IPS-18a (cell line): ENCODE measurements around the gene TMEFF1.
"Not testable (repeated sequence)": the region's sequence is repeated elsewhere in the genome, so short reads cannot be mapped to it uniquely, and the experiment has no call there.

Experiments used
- H3K27ac ChIP-seq: one replicate; pipeline ENCODE4 v1.5.1; 2013; ENCODE audit warnings: low read length
- H3K27me3 ChIP-seq: one replicate; pipeline ENCODE4 v1.6.1; 2013; ENCODE audit warnings: mild to moderate bottlenecking, low read length; ENCODE audit not compliant: control insufficient read depth, insufficient read depth
- H3K36me3 ChIP-seq: one replicate; pipeline ENCODE4 v1.6.1; 2013; ENCODE audit warnings: low read depth, low read length; ENCODE audit not compliant: control insufficient read depth
- H3K4me1 ChIP-seq: one replicate; pipeline ENCODE4 v1.6.1; 2013; ENCODE audit warnings: low read depth, low read length; ENCODE audit not compliant: control insufficient read depth
- H3K4me3 ChIP-seq: one replicate; pipeline ENCODE4 v1.5.1; 2013; ENCODE audit warnings: low read length
- H3K9ac ChIP-seq: one replicate; pipeline ENCODE4 v1.6.1; 2013; ENCODE audit warnings: mild to moderate bottlenecking, low read length, moderate library complexity
- H3K9me3 ChIP-seq: one replicate; pipeline ENCODE4 v1.6.1; 2013; ENCODE audit warnings: low read depth, low read length; ENCODE audit not compliant: control insufficient read depth

TMEFF1 gene

GRCh38 chr9:100499866-100500265 lies 26.9 kb downstream of the TMEFF1 start:
- Histone ChIP-seq H3K27ac (no peak overlapping the region), H3K27me3 (no peaks in the 10 kb centered on the region), H3K9me3 (no peaks in the 10 kb centered on the region), H3K4me3 (no peak overlapping the region), H3K9ac (no peak overlapping the region), H3K4me1 (peaks cover 12% of the 10 kb centered on the region), H3K36me3 (peaks cover 30% of the 10 kb centered on the region)

GRCh38 chr9:100505564-100506159 lies 32.7 kb downstream of the TMEFF1 start:
- Histone ChIP-seq H3K36me3 (peaks cover 43% of the 10 kb centered on the region), H3K4me3 (no peak overlapping the region), H3K4me1 (no peaks in the 10 kb centered on the region), H3K27me3 (no peaks in the 10 kb centered on the region), H3K9ac (no peak overlapping the region), H3K9me3 (no peaks in the 10 kb centered on the region), H3K27ac (no peak overlapping the region)

GRCh38 chr9:100507350-100507749 lies 34.4 kb downstream of the TMEFF1 start:
- H3K4me3 ChIP-seq, H3K27ac ChIP-seq, H3K9me3 ChIP-seq, H3K27me3 ChIP-seq, H3K9ac ChIP-seq, H3K4me1 ChIP-seq: not testable (repeated sequence)
- H3K36me3 ChIP-seq, result peaks cover 53% of the 10 kb centered on the region

- Histone ChIP-seq H3K9ac (no peak overlapping the region), H3K27me3 (no peaks in the 10 kb centered on the region), H3K36me3 (peaks cover 59% of the 10 kb centered on the region), H3K9me3 (no peaks in the 10 kb centered on the region), H3K27ac (no peak overlapping the region), H3K4me1 (no peaks in the 10 kb centered on the region), H3K4me3 (no peak overlapping the region)
Measured at GRCh38 chr9:100511205-100511604, 38.3 kb downstream of the TMEFF1 start.

GRCh38 chr9:100515578-100516494 lies 42.9 kb downstream of the TMEFF1 start:
- Histone ChIP-seq H3K9ac (no peak overlapping the region), H3K4me3 (no peak overlapping the region), H3K27me3 (no peaks in the 10 kb centered on the region), H3K9me3 (no peaks in the 10 kb centered on the region), H3K36me3 (peaks cover 75% of the 10 kb centered on the region), H3K27ac (no peak overlapping the region), H3K4me1 (no peaks in the 10 kb centered on the region)

- no peak overlapping the region for H3K4me3 ChIP-seq
- H3K9me3 ChIP-seq, result no peaks in the 10 kb centered on the region
- H3K9ac ChIP-seq, result no peak overlapping the region
- H3K4me1 ChIP-seq, result no peaks in the 10 kb centered on the region
- H3K36me3 ChIP-seq, result peaks cover 59% of the 10 kb centered on the region
- H3K27ac ChIP-seq, result no peak overlapping the region
- H3K27me3 ChIP-seq, result no peaks in the 10 kb centered on the region
Measured at GRCh38 chr9:100521282-100521681, 48.3 kb downstream of the TMEFF1 start.

GRCh38 chr9:100525563-100525962 lies 52.6 kb downstream of the TMEFF1 start:
- Histone ChIP-seq H3K4me1 (no peaks in the 10 kb centered on the region), H3K9ac (no peak overlapping the region), H3K27me3 (no peaks in the 10 kb centered on the region), H3K4me3 (no peak overlapping the region), H3K9me3 (no peaks in the 10 kb centered on the region), H3K36me3 (peaks cover 25% of the 10 kb centered on the region), H3K27ac (no peak overlapping the region)

- H3K9me3 ChIP-seq, H3K27ac ChIP-seq, H3K4me3 ChIP-seq, H3K9ac ChIP-seq, H3K4me1 ChIP-seq, H3K27me3 ChIP-seq: not testable (repeated sequence)
- H3K36me3 ChIP-seq, result peaks cover 12% of the 10 kb centered on the region
Measured at GRCh38 chr9:100527180-100527794, 54.3 kb downstream of the TMEFF1 start.

GRCh38 chr9:100534401-100534800 lies 61.5 kb downstream of the TMEFF1 start:
- Histone ChIP-seq H3K27ac (no peak overlapping the region), H3K27me3 (no peaks in the 10 kb centered on the region), H3K9me3 (no peaks in the 10 kb centered on the region), H3K36me3 (peaks cover 11% of the 10 kb centered on the region), H3K4me1 (no peaks in the 10 kb centered on the region), H3K4me3 (no peak overlapping the region), H3K9ac (no peak overlapping the region)

- Histone ChIP-seq H3K4me1 (no peaks in the 10 kb centered on the region), H3K9me3 (peaks cover 7% of the 10 kb centered on the region), H3K36me3 (peaks cover 31% of the 10 kb centered on the region), H3K9ac (no peak overlapping the region), H3K4me3 (no peak overlapping the region), H3K27me3 (no peaks in the 10 kb centered on the region), H3K27ac (no peak overlapping the region)
Measured at GRCh38 chr9:100540327-100540726, 67.4 kb downstream of the TMEFF1 start.

GRCh38 chr9:100549048-100549447 lies 76.1 kb downstream of the TMEFF1 start:
- Histone ChIP-seq H3K9me3 (peaks cover 7% of the 10 kb centered on the region), H3K4me3 (no peak overlapping the region), H3K36me3 (peaks cover 52% of the 10 kb centered on the region), H3K4me1 (no peaks in the 10 kb centered on the region), H3K9ac (no peak overlapping the region), H3K27me3 (no peaks in the 10 kb centered on the region), H3K27ac (no peak overlapping the region)
